LNCaP clone FGC (cell line): Measurements from ENCODE around the gene AQP5.
"Not testable (repeated sequence)": the region's sequence is repeated elsewhere in the genome, so short reads cannot be mapped to it uniquely, and the experiment has no call there.

Experiments
- DNase-seq: peaks from one replicate; pipeline ENCODE4 v3.0.0-alpha.2; 2011; ENCODE audit warnings: low read depth
- H3K4me3 ChIP-seq: 2 replicates; pipeline ENCODE4 v1.5.1; 2011; ENCODE audit warnings: mild to moderate bottlenecking, low read depth, low read length, control low read depth
- TF ChIP-seq, protein P1 (sequence below): IDR thresholded peaks from 2 replicates; pipeline ENCODE4 v1.5.1; 2012; ENCODE audit warnings: mild to moderate bottlenecking; ENCODE audit not compliant: control insufficient read depth, insufficient read depth; ENCODE audit errors: extremely low read depth

Gene AQP5

DNA sequence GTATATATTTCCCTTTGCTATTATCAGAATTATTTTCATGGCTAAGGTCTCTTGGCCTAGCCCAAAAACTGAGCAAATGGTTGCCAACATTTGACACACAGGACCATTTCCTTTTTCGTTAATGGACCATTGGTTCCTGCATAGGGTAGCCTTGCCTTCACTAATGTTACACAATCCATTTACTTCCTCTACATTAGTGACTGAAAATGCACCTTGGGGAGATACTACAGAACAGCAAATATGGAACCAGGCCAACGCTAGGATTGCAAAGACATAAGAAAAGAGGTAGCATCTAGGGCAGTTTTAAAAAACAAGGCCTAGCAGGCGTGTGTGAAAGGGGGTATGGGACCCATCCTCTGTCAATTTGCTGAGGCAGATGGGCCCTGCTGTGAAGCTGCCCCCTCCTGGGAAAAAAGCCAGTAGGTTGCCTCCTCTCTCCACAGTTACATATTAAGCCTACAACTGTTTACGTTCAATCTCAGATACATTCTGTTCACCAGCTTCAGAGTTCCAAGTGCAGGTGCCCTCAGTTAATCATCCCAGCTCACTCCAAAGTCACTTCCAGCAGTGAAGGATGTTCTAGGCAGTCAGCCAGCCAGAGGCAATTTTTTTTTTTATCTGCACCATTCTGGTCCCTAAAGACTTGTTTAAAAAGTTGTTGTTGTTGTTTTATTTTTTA, 26.1 kb downstream of the AQP5 start:
- DNase-seq: no peak
- no peak overlapping the region for H3K4me3 ChIP-seq
- TF ChIP-seq, protein P1, sequence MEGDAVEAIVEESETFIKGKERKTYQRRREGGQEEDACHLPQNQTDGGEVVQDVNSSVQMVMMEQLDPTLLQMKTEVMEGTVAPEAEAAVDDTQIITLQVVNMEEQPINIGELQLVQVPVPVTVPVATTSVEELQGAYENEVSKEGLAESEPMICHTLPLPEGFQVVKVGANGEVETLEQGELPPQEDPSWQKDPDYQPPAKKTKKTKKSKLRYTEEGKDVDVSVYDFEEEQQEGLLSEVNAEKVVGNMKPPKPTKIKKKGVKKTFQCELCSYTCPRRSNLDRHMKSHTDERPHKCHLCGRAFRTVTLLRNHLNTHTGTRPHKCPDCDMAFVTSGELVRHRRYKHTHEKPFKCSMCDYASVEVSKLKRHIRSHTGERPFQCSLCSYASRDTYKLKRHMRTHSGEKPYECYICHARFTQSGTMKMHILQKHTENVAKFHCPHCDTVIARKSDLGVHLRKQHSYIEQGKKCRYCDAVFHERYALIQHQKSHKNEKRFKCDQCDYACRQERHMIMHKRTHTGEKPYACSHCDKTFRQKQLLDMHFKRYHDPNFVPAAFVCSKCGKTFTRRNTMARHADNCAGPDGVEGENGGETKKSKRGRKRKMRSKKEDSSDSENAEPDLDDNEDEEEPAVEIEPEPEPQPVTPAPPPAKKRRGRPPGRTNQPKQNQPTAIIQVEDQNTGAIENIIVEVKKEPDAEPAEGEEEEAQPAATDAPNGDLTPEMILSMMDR: no peak

DNA sequence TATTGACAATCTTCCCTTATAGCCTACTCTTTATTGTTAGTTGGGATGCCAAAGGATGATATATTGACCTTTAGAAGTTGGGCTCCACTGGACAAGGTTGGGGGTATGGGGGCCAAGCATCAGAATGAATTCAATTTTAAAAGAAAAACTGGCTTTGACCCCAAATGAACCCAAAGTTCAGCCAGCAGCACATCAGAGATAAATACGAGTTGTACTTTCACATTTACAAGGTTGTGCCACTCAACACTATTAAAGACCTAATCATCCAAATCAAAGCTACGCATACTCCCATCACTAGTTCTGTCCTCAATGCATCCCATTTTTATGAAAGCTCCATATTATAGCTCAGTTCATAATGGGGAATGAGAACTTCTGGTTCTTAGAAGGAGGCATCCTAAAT, 27.7 kb downstream of the AQP5 start:
- DNase-seq, H3K4me3 ChIP-seq: not testable (repeated sequence)

DNA sequence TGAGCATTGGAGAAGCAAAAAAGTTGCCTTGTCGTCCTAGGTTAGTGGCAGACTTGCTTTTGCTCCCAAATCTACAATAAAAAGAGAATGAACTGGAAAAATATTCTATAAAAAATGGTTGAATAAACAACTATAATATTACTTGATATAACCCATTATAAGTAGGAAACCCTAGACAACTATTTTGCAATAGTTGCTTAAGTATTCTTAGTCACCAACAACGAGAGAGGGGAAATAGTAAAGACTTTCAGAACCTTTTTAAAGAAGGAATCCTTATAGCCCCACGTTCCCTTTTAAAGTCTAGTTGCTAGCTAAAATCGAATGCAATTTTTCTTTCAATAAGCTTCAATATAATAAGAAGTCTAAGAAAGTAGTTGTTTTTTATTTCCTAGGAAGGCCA, 28.6 kb downstream of the AQP5 start:
- DNase-seq: no peak
- TF ChIP-seq, protein P1: no peak
- H3K4me3 ChIP-seq: no peak overlapping the region

DNA sequence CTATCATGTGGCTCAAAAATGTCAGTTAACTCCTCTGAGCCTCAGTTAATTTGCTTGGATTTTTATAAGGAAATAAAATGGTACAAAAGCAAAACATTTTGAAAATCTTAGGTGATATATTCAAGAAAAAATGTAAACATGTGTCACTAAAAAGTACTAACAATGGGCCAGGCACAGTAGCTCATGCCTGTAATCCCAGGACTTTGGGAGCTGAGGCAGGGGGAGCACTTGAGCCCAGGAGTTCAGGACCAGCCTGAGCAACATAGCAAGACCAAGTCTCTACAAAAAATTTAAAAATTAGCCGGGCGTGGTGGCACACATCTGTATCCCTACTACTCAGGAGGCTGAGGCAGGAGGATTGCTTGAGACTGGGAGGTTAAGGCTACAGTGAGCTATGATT, 36.8 kb downstream of the AQP5 start:
- TF ChIP-seq, protein P1: no peak
- DNase-seq: no peak
- no peak overlapping the region for H3K4me3 ChIP-seq

DNA sequence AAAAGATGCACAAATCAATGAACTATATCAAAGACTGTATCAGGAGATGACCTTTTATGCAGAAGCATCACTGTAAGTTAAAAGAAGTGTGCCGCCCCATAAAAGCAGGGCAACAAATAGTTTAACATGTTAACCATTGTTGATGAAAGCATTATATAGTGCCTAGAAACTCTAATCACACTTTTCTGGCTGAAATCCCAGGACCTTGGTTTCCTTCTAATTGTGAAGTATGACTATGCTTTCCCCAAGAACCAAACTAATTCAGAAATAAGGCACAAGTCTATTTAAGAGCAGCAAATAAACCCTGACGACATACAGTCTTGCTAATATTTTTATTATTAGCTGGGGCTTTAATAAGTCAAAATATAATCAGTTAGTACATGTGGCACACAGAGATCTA, 41.9 kb downstream of the AQP5 start:
- DNase-seq: no peak
- H3K4me3 ChIP-seq: no peak overlapping the region
- TF ChIP-seq, protein P1: no peak

DNA sequence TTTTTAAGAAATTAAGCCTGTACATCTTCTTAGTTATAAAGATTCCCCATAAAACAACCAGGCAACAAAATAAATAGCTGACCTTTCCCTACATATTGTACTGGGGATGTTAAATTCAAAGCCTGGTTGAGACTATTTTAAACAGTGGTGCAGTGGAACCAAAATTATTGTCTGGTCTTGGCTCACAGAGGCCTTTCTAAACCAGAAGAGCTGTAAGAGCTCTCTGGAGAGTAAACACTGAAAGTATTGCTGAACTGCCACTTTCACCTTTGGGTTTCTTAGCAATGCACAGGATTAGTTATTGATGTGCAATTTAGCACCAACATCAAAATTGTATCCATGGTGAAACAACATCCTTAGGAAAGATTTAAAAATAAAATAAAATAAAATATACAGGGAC, 43.0 kb downstream of the AQP5 start:
- TF ChIP-seq, protein P1: no peak
- H3K4me3 ChIP-seq: no peak overlapping the region
- DNase-seq: no peak

DNA sequence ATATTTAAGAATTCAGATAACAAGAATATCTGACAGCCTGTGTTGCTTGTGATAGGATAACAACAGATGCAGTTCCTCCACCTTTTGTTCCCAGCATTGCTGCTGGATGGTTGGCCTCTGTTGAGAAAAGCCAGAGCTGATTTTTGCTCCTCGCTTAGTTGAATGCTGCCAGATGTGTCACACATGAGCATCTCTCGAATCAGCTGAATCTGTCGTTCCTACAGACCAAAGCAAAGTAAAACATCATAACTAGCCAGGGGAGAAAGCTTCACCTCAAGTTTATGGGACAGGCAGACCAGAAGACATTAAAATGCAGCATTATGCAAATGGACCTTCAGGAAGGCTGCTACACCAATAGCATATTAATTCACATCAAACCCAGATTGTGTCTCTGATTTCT, 43.5 kb downstream of the AQP5 start:
- TF ChIP-seq, protein P1: no peak
- no peak for DNase-seq
- H3K4me3 ChIP-seq: no peak overlapping the region
